ENCODE measurements around the gene CNKSR3. TPM values are rescaled to one million over a fixed set of nuclear protein-coding genes. Genes with fewer than 3 reads are reported as not detected.

CNKSR3 gene
- total and polyA plus RNA-seq, 3 experiments from 2014 or later, result 0.50 to 0.62 TPM; not detected in 1

GRCh38 chr6:154478021-154478700, 32.3 kb downstream of the CNKSR3 start:
- Mint-ChIP-seq H3K27ac (no peak overlapping the region), H3K36me3 (no peaks in the 10 kb centered on the region), H3K27me3 (peaks cover 0 to 5% of the 10 kb centered on the region in 2 donors), H3K4me3 (no peak overlapping the region), H3K9me3 (no peaks in the 10 kb centered on the region), H3K4me1 (no peaks in the 10 kb centered on the region)
- H3K27me3 ChIP-seq (ENCODE audit: insufficient read depth, low read length, poor library complexity, severe bottlenecking), result no peaks in the 10 kb centered on the region
- H3K4me1 ChIP-seq (ENCODE audit: insufficient read depth, low read length), result no peaks in the 10 kb centered on the region
- no peak for DNase-seq
- POLR2A ChIA-PET, result no interaction called here
- H3K36me3 ChIP-seq (ENCODE audit: insufficient read depth, low read length), result no peaks in the 10 kb centered on the region
- H3K27ac ChIP-seq (ENCODE audit: low read depth, low read length), result no peak overlapping the region
- H3K9me3 ChIP-seq (ENCODE audit: low read length), result no peaks in the 10 kb centered on the region
- CTCF ChIA-PET, result no interaction called here
- H3K4me3 ChIP-seq (ENCODE audit: low read length), result no peak overlapping the region

GRCh38 chr6:154476494-154476893, 34.0 kb downstream of the CNKSR3 start:
- no peaks in the 10 kb centered on the region for H3K4me1 ChIP-seq (ENCODE audit: insufficient read depth, low read length)
- no peak for DNase-seq
- no peak overlapping the region for H3K27ac ChIP-seq (ENCODE audit: low read depth, low read length)
- no peaks in the 10 kb centered on the region for H3K9me3 ChIP-seq (ENCODE audit: low read length)
- no peaks in the 10 kb centered on the region for H3K27me3 ChIP-seq (ENCODE audit: insufficient read depth, low read length, poor library complexity, severe bottlenecking)
- ChIA-PET CTCF (no interaction called here), POLR2A (no interaction called here)
- no peak overlapping the region for H3K4me3 Mint-ChIP-seq
- no peaks in the 10 kb centered on the region for H3K36me3 Mint-ChIP-seq
- H3K9me3 Mint-ChIP-seq, result no peaks in the 10 kb centered on the region
- H3K27ac Mint-ChIP-seq, result no peak overlapping the region
- no peaks in the 10 kb centered on the region for H3K36me3 ChIP-seq (ENCODE audit: insufficient read depth, low read length)
- peaks cover 2 to 6% of the 10 kb centered on the region in 2 donors for H3K27me3 Mint-ChIP-seq
- H3K4me3 ChIP-seq (ENCODE audit: low read length), result no peak overlapping the region
- no peaks in the 10 kb centered on the region for H3K4me1 Mint-ChIP-seq

- Histone ChIP-seq H3K27ac (ENCODE audit: low read depth, low read length) (no peak overlapping the region), H3K4me3 (ENCODE audit: low read length) (no peak overlapping the region), H3K27me3 (ENCODE audit: insufficient read depth, low read length, poor library complexity, severe bottlenecking) (no peaks in the 10 kb centered on the region), H3K36me3 (ENCODE audit: insufficient read depth, low read length) (no peaks in the 10 kb centered on the region), H3K4me1 (ENCODE audit: insufficient read depth, low read length) (no peaks in the 10 kb centered on the region), H3K9me3 (ENCODE audit: low read length) (no peaks in the 10 kb centered on the region)
- CTCF ChIA-PET, result interaction anchor here (1.0 kb wide), 1 partner anchor 10 kb away, joined by 3 read pairs; no protein-coding TSS in a partner anchor
- Mint-ChIP-seq H3K4me1 (no peaks in the 10 kb centered on the region), H3K9me3 (peaks cover 0 to 7% (median 5%) of the 10 kb centered on the region in 5 donors), H3K4me3 (peak overlapping the region in 1 of 7 donors; percentile 14), H3K27ac (no peak overlapping the region), H3K27me3 (peaks cover 2 to 7% of the 10 kb centered on the region in 2 donors), H3K36me3 (peaks cover 0 to 1% (median 0%) of the 10 kb centered on the region in 3 donors)
- POLR2A ChIA-PET, result no interaction called here
- DNase-seq, result no peak
Observed at GRCh38 chr6:154474648-154475428, 35.6 kb downstream of the CNKSR3 start.

- peaks cover 0 to 1% (median 0%) of the 10 kb centered on the region in 3 donors for H3K36me3 Mint-ChIP-seq
- peak overlapping the region in 1 of 8 donors; percentile 86 for H3K27ac Mint-ChIP-seq
- peaks cover 2 to 7% of the 10 kb centered on the region in 2 donors for H3K27me3 Mint-ChIP-seq
- H3K4me1 Mint-ChIP-seq, result no peaks in the 10 kb centered on the region
- no peak for DNase-seq
- ChIA-PET CTCF (interaction anchor here (0.7 kb wide), 1 partner anchor 123 kb away, joined by 3 read pairs; no protein-coding TSS in a partner anchor), POLR2A (no interaction called here)
- Histone ChIP-seq H3K27me3 (ENCODE audit: insufficient read depth, low read length, poor library complexity, severe bottlenecking) (no peaks in the 10 kb centered on the region), H3K27ac (ENCODE audit: low read depth, low read length) (no peak overlapping the region), H3K9me3 (ENCODE audit: low read length) (no peaks in the 10 kb centered on the region), H3K36me3 (ENCODE audit: insufficient read depth, low read length) (no peaks in the 10 kb centered on the region), H3K4me3 (ENCODE audit: low read length) (no peak overlapping the region), H3K4me1 (ENCODE audit: insufficient read depth, low read length) (no peaks in the 10 kb centered on the region)
- no peak overlapping the region for H3K4me3 Mint-ChIP-seq
- H3K9me3 Mint-ChIP-seq, result peaks cover 0 to 8% (median 5%) of the 10 kb centered on the region in 5 donors
Observed at GRCh38 chr6:154473324-154473723, 37.2 kb downstream of the CNKSR3 start.

GRCh38 chr6:154471609-154472362, 38.7 kb downstream of the CNKSR3 start:
- H3K27me3 ChIP-seq (ENCODE audit: insufficient read depth, low read length, poor library complexity, severe bottlenecking), result no peaks in the 10 kb centered on the region
- H3K9me3 ChIP-seq (ENCODE audit: low read length), result no peaks in the 10 kb centered on the region
- H3K4me3 Mint-ChIP-seq, result no peak overlapping the region
- H3K27ac ChIP-seq (ENCODE audit: low read depth, low read length), result no peak overlapping the region
- peaks cover 0 to 1% (median 0%) of the 10 kb centered on the region in 3 donors for H3K36me3 Mint-ChIP-seq
- ChIA-PET CTCF (no interaction called here), POLR2A (no interaction called here)
- no peak overlapping the region for H3K27ac Mint-ChIP-seq
- H3K9me3 Mint-ChIP-seq, result peaks cover 0 to 8% (median 5%) of the 10 kb centered on the region in 5 donors
- H3K4me1 Mint-ChIP-seq, result no peaks in the 10 kb centered on the region
- peaks cover 2 to 7% of the 10 kb centered on the region in 2 donors for H3K27me3 Mint-ChIP-seq
- H3K4me3 ChIP-seq (ENCODE audit: low read length), result no peak overlapping the region
- no peak for DNase-seq
- no peaks in the 10 kb centered on the region for H3K36me3 ChIP-seq (ENCODE audit: insufficient read depth, low read length)
- no peaks in the 10 kb centered on the region for H3K4me1 ChIP-seq (ENCODE audit: insufficient read depth, low read length)

- Histone ChIP-seq H3K36me3 (ENCODE audit: insufficient read depth, low read length) (no peaks in the 10 kb centered on the region), H3K4me1 (ENCODE audit: insufficient read depth, low read length) (no peaks in the 10 kb centered on the region), H3K27me3 (ENCODE audit: insufficient read depth, low read length, poor library complexity, severe bottlenecking) (no peaks in the 10 kb centered on the region), H3K9me3 (ENCODE audit: low read length) (no peaks in the 10 kb centered on the region), H3K4me3 (ENCODE audit: low read length) (no peak overlapping the region), H3K27ac (ENCODE audit: low read depth, low read length) (no peak overlapping the region)
- no peaks in the 10 kb centered on the region for H3K4me1 Mint-ChIP-seq
- ChIA-PET POLR2A (no interaction called here), CTCF (no interaction called here)
- peaks cover 0 to 10% (median 5%) of the 10 kb centered on the region in 5 donors for H3K9me3 Mint-ChIP-seq
- H3K27ac Mint-ChIP-seq, result no peak overlapping the region
- H3K27me3 Mint-ChIP-seq, result peaks cover 0 to 7% of the 10 kb centered on the region in 2 donors
- DNase-seq, result no peak
- H3K36me3 Mint-ChIP-seq, result peaks cover 0 to 1% (median 0%) of the 10 kb centered on the region in 3 donors
- H3K4me3 Mint-ChIP-seq, result no peak overlapping the region
Observed at GRCh38 chr6:154469306-154469935, 41.1 kb downstream of the CNKSR3 start.

GRCh38 chr6:154468760-154469159, 41.7 kb downstream of the CNKSR3 start:
- H3K36me3 Mint-ChIP-seq, result peaks cover 0 to 1% (median 0%) of the 10 kb centered on the region in 3 donors
- Histone ChIP-seq H3K4me1 (ENCODE audit: insufficient read depth, low read length) (no peaks in the 10 kb centered on the region), H3K27me3 (ENCODE audit: insufficient read depth, low read length, poor library complexity, severe bottlenecking) (no peaks in the 10 kb centered on the region), H3K27ac (ENCODE audit: low read depth, low read length) (no peak overlapping the region), H3K9me3 (ENCODE audit: low read length) (no peaks in the 10 kb centered on the region), H3K4me3 (ENCODE audit: low read length) (no peak overlapping the region), H3K36me3 (ENCODE audit: insufficient read depth, low read length) (no peaks in the 10 kb centered on the region)
- H3K4me1 Mint-ChIP-seq, result no peaks in the 10 kb centered on the region
- ChIA-PET POLR2A (no interaction called here), CTCF (no interaction called here)
- H3K27ac Mint-ChIP-seq, result no peak overlapping the region
- no peak overlapping the region for H3K4me3 Mint-ChIP-seq
- no peak for DNase-seq
- H3K27me3 Mint-ChIP-seq, result peaks cover 0 to 7% of the 10 kb centered on the region in 2 donors
- peaks cover 0 to 10% (median 5%) of the 10 kb centered on the region in 5 donors for H3K9me3 Mint-ChIP-seq

Data from CD8-positive, alpha-beta memory T cell (primary cell).